GM18861 (cell line): Measurements from ENCODE around the gene NUBP2.

ENCODE experiments used
- ATAC-seq: cut with Tn5 transposase; IDR thresholded peaks from one replicate; pipeline ENCODE4 v1.9.1; 2021; ENCODE audit not compliant: unreplicated experiment

Gene NUBP2

GRCh38 chr16:1758923-1759322, 23.8 kb upstream of the NUBP2 start:
- ATAC-seq, result no peak

- no peak for ATAC-seq
These were observed 23.2 kb upstream of the NUBP2 start for GRCh38 chr16:1759511-1759910.

DNA sequence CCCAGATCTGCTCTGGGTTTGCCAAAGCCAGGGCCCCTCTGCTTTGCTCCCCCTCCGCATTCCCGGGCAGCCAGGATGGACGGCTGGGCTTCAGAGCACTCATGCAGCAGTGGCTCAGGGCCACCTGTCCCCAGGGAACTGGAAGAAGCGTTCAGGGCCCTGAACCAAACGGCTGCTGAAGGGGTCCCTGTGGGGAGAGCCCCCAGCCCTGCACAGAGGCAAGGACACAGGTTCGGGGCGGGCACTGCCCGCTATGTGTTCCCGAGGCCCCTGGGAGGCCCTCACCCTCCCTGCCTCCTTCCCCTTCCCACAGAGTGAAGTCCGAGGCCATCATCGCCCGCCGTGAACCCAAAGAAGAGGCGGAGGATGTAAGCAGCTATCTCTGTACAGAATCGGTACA, 21.8 kb upstream of the NUBP2 start:
- no peak for ATAC-seq

DNA sequence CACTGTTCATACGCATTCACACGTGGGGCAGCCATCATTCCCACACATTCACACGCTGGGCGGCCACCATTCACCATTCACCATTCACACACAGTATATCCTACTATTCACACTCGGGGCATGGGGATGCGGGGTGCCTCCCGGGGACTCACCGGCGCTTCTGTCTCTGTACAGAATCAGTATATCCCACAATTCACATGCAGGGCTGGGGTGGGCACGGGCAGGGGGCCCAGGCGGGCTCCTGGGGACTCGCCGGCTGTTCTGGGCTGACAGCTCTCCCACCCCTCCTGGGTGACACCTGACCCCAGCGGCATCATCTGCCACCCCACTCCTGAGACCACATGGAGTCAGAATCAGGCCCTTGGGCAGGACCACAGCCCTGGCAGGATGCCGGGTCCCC, 21.0 kb upstream of the NUBP2 start:
- no peak for ATAC-seq

GRCh38 chr16:1762196-1762878, 20.4 kb upstream of the NUBP2 start:
- ATAC-seq, result no peak

DNA sequence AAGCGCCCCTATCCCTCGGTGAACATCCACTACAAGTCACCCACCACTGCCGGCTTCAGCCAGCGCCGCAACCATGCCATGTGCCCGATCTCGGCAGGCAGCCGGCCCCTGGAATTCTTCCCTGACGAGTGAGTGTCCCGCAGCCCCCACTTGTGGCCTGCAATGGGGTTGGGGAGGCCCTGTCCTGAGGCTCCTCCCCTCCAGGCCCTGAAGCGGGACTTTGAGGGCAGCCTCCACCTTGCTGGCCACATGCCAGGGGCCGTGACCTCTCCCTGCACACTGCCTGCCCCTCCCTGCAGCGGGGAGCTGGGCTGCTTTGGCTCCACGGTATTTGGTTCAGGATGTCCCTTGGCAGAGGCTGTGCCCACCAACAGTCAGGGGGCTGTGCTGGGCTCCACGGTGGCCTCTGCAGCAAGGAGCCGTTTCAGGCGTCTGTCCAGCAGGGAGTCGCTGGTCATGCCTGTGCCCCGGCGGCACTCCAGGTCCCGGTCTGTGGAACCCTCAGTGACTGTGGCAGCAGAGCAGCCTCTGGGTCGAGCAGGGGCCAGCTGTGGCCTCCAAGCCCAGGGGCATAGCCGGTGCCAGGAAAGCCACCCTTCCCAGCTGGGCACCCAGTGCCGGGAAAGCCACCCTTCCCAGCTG, 19.8 kb upstream of the NUBP2 start:
- ATAC-seq, result no peak

DNA sequence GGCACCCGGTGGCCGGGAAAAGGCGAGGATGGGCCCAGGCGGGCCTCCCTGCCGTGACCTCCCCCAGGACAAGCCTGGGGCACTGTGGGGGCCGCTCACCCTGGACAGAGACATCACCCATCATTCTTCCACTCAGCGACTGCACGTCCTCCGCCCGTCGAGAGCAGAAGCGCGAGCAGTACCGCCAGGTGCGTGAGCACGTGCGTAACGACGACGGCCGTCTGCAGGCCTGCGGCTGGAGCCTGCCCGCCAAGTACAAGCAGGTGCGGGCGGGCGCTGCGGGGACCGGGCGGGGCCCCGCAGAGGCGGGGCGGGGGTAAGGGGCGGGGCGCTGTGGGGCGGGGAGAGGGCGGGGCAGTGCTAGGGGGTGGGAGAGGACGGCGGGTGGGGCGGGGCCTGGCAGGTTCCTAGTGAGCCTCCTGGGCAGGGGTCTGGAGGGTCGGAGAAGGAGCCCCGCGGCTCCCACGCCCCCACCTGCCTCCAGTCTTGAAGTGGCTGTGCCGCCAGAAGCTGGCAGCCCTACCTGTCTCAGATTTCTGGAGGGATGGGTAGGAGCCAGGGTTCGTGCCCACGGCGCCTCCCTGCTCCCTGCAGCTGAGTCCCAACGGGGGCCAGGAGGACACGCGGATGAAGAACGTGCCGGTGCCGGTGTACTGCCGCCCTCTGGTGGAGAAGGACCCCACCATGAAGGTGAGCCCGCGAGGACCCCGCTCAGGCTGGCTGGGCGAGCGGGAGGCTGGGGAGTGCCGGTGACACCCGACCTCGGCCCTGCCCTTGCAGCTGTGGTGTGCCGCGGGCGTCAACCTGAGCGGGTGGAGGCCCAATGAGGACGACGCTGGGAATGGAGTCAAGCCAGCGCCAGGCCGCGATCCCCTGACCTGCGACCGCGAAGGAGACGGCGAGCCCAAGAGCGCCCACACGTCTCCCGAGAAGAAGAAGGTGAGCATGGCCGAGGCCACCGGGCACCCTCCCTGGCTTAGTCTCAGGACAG, 18.9 kb upstream of the NUBP2 start:
- no peak for ATAC-seq

DNA sequence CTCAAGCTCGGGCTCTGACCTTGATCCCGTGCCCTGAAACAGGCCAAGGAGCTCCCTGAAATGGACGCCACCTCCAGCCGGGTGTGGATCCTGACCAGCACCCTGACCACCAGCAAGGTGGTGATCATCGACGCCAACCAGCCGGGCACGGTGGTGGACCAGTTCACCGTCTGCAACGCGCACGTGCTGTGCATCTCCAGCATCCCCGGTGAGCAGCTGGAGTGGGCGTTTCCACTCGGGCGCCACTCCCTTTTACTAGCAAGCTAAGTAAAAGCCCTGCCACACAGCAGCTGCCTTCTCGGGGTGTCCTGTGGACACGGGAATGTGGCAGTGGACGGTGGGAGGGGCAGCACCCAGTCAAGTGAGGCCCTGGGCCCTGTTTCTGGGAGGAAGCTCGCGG, 17.8 kb upstream of the NUBP2 start:
- no peak for ATAC-seq

- ATAC-seq, result no peak
These were observed 16.9 kb upstream of the NUBP2 start for GRCh38 chr16:1765826-1766225.

DNA sequence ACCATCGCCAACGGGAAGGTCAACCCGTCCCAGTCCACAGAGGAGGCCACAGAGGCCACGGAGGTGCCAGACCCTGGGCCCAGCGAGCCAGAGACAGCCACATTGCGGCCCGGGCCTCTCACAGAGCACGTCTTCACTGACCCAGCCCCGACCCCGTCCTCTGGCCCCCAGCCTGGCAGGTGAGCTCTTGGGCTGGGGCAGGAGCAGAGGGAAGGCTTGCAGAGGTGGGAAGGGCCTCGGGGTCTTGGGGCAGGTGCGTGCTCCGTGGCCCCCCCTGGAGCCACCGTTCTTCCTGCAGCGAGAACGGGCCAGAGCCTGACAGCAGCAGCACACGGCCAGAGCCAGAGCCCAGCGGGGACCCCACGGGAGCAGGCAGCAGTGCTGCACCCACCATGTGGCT, 16.5 kb upstream of the NUBP2 start:
- ATAC-seq, result no peak

DNA sequence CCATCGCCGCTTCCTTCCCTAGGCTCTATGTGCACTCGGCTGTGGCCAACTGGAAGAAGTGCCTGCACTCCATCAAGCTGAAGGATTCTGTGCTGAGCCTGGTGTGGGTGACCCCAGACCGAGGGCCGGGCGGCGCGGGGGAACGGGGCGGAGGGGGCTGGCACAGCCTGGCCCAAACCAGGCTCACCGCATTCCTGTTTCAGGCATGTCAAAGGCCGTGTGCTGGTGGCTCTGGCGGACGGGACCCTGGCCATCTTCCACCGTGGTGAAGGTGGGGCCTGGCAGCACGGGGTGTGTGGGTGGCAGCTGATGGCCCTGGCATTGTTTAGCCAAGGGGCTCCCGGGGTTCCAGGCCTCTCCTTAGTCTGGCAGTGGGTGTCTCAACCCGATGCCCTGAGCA, 16.1 kb upstream of the NUBP2 start:
- ATAC-seq, result no peak

DNA sequence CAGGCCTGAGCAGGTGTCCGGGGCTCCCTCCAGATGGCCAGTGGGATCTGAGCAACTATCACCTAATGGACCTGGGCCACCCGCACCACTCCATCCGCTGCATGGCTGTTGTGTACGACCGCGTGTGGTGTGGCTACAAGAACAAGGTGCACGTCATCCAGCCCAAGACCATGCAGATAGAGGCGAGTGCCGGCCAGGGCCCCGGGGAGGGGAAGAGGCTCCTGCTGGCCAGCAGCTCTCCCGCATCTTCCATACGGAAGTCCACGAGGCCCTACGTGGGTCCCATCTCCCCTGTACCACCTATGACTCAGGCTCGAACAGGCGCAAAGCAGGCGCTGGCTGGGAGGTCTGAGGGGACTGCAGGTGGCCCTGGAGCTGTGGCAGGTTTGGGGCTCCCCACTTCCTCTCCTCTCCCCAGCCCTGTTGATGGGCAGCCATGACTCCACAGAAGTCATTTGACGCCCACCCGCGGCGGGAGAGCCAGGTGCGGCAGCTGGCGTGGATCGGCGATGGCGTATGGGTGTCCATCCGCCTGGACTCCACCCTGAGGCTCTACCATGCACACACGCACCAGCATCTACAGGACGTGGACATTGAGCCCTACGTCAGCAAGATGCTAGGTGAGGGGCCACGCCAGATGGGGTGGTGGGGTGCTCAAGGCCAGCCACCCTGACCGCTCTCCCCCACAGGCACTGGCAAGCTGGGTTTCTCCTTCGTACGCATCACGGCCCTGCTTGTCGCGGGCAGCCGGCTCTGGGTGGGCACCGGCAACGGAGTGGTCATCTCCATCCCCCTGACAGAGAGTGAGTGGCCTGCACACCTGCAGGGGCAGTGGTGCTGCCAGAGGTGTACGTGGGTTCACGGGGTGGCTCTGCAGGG, 15.4 kb upstream of the NUBP2 start:
- ATAC-seq, result no peak

- ATAC-seq, result no peak
These were observed 14.5 kb upstream of the NUBP2 start for GRCh38 chr16:1768061-1768766.

GRCh38 chr16:1768767-1769401, 13.9 kb upstream of the NUBP2 start:
- ATAC-seq, result no peak

DNA sequence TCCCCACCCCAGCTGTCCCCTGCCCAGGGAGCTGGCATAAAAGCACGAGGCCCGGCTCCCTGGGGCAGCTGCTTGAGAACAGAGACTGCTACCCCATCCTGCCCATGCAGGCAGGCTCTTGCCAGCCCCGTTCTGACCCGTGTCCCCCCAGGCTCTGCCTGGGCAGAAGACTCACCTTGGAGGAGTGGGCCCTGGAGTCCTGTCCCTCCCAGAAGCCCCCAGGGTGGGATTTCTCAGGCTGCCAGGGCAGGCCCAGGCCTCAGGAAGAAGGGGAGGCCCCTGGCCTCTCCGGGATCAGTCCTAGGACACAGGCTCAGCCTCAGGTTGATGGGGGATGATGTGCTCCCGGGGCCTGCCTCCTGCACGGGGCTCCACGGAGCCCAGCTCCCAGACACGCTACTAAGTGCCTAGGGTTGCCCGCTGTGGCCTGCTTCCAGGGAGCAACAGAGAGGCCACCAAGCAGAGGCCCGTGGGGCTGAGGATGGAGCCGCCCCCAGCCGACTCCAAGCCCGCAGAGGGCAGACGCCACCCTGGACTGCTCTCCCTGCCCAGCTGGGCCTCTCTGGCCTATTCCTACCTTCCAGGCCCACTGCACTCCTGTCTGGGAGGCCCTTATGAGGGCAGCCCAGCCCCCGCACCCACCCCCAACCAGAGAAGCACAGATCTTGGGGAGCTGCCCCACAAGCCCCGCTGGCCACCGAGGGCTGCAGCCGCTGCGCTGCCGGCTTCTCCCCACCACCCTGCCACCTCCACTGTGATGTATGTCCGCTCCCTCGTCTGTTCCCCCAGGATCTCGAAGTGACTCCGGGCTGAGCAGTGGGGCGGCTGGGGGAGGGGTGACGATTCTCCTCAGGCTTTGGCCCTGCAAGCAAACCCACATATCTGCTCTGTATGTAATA, 13.1 kb upstream of the NUBP2 start:
- ATAC-seq, result no peak

DNA sequence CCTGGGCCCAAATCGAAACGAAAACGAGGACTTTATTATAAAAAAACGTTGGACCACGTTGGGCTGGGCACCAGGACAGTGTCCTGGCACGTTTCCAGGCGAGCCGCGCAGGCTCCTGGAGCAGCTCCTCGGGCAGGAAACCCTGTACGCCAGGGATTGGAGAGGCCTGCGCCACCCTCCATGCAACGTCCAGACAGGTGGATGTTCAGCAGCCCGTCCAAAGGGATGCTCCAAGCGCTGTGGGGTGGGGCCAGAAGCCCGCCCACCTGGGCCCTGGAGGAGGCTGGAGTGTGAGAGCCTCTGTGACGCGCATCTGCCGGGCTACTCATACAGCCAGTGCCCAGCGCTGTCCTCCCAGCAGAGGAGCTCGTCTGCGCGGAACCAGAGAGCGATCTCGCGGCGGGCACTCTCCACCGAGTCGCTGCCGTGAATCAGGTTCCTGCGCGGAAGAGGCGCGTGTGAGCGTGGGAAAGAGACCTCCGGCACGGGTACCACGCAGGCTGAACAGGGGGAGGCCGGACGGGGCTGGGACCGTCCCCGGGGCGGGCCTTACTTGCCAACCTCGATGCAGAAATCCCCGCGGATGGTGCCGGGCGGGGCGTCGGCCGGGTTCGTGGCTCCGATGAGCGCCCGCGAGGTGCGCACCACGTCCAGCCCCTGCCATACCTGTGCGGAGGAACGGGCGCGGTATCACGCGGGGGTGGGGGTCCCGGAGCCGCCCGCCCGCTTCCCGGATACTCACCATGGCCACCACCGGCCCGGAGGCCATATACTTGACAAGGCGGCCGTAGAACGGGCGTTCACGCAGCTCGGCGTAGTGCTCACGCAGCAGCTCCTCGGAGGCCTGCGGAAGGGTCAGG, 12.2 kb upstream of the NUBP2 start:
- no peak for ATAC-seq

GRCh38 chr16:1771188-1771863, 11.4 kb upstream of the NUBP2 start, which contains the start of gene NME3:
TSS of gene NME3 (minus strand) at chr16:1771543. CDS start at chr16:1771534, 9 bp downstream.
- ATAC-seq, result no peak
